ENCODE measurements around the gene TCF4.

DNA sequence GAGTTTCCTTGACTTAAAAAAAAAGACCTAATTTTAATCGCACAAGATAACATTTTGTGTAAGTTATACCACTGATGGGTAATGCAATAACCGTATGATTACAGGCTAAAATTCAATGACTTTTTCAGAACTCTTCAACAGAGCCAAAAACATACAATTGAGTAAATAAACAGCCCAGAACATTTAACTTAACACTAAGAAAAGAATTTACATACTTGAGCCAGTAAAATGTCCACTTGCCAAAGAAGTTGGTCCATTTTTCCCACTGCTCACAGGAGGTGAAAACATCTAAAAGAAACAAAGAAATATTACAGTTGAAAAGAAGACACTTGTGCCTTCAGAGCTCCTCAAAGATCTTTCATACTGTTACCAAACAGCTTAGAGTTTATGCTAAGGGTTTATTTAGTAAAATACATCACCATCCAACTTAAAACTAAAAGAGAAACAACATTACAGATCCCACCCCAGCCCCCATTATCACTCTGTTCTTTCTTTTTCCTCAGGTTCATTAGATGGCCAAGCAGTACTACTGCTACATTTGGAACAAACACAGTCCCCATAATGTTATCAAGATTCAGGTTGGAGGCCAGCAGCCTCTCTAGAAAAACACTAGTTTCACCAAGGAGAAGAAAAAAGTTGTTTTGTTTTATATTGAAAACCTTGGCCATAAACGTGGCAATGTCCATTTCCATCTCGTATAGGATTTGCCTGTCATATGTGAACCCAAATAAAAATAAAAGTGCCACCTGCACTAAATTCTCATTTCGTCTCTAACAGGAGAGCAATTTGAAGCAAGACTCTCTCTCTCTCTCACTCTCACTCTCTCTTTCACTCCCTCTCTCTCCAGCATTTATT, 2.7 kb downstream of the TCF4 start:
- TF ChIP-seq ZNF384 (IDR thresholded peaks at IDR 0.05) = no peak
- no peak for TF ChIP-seq TARDBP (IDR thresholded peaks at IDR 0.05)

Data from HEK293T (cell line).